Body of pancreas (tissue), 4 donors: ENCODE data around the gene CAMTA1.

Experiments used
- POLR2A ChIP-seq, 3 donors: fragments of 450-650 bp; IDR thresholded peaks; one replicate each; pipeline ENCODE4 v1.6.1; 2016; ENCODE audit warnings: antibody characterized with exemption in 3 of 3, mild to moderate bottlenecking in 2 of 3
- TF ChIP-seq, protein P1 (sequence below), 7 experiments: fragments of 450-650 bp in 4 of 7; fragments of 200-600 bp in 3 of 7; sonication (generic) in 3 of 7; IDR thresholded peaks; one replicate each; pipeline ENCODE4 v1.5.1; 2016 to 2019; ENCODE audit warnings: antibody characterized with exemption in 7 of 7

GRCh38 chr1:6969762-6970161 lies 184.5 kb downstream of the CAMTA1 start:
- TF ChIP-seq POLR2A (IDR thresholded peaks at IDR 0.05) = no peak
- TF ChIP-seq, protein P1, sequence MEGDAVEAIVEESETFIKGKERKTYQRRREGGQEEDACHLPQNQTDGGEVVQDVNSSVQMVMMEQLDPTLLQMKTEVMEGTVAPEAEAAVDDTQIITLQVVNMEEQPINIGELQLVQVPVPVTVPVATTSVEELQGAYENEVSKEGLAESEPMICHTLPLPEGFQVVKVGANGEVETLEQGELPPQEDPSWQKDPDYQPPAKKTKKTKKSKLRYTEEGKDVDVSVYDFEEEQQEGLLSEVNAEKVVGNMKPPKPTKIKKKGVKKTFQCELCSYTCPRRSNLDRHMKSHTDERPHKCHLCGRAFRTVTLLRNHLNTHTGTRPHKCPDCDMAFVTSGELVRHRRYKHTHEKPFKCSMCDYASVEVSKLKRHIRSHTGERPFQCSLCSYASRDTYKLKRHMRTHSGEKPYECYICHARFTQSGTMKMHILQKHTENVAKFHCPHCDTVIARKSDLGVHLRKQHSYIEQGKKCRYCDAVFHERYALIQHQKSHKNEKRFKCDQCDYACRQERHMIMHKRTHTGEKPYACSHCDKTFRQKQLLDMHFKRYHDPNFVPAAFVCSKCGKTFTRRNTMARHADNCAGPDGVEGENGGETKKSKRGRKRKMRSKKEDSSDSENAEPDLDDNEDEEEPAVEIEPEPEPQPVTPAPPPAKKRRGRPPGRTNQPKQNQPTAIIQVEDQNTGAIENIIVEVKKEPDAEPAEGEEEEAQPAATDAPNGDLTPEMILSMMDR (IDR thresholded peaks at IDR 0.05) = no peak
